H9 (cell line): ENCODE data around the gene POLR2A. TPM values are rescaled to one million over a fixed set of nuclear protein-coding genes. Genes with fewer than 3 reads are reported as not detected.
A peak's percentile ranks its signal among the peaks of the same experiment; 100 is the strongest.

Source experiments
- DNase-seq: peaks from one replicate; pipeline ENCODE4 v3.0.0-alpha.2; 2017
- H2AFZ ChIP-seq: one replicate; pipeline ENCODE4 v1.6.1; 2013; ENCODE audit warnings: mild to moderate bottlenecking, low read length, control low read depth, moderate library complexity
- H2AK5ac ChIP-seq: 2 replicates; pipeline ENCODE4 v1.6.1; 2013; ENCODE audit warnings: low read length, control low read depth, mixed read lengths; ENCODE audit not compliant: insufficient read length
- H2BK120ac ChIP-seq: one replicate; pipeline ENCODE4 v1.6.1; 2013; ENCODE audit warnings: low read depth, mild to moderate bottlenecking, low read length, control low read depth, inconsistent platforms; ENCODE audit not compliant: poor library complexity, severe bottlenecking
- H2BK12ac ChIP-seq: 2 replicates; pipeline ENCODE4 v1.6.1; 2013; ENCODE audit warnings: low read length, control low read depth, mixed read lengths, low read depth; ENCODE audit not compliant: insufficient read length
- H2BK15ac ChIP-seq: 2 replicates; pipeline ENCODE4 v1.6.1; 2013; ENCODE audit warnings: low read depth, low read length, control low read depth
- H2BK20ac ChIP-seq: one replicate; pipeline ENCODE4 v1.6.1; 2013; ENCODE audit warnings: low read depth, mild to moderate bottlenecking, low read length, control low read depth, inconsistent platforms; ENCODE audit not compliant: poor library complexity, severe bottlenecking
- H2BK5ac ChIP-seq: 2 replicates; pipeline ENCODE4 v1.6.1; 2013; ENCODE audit warnings: low read length, control low read depth, mixed read lengths; ENCODE audit not compliant: insufficient read length
- H3K14ac ChIP-seq: 2 replicates; pipeline ENCODE4 v1.6.1; 2013; ENCODE audit warnings: low read length, control low read depth; ENCODE audit not compliant: insufficient read depth
- H3K18ac ChIP-seq: 2 replicates; pipeline ENCODE4 v1.6.1; 2013; ENCODE audit warnings: low read depth, mild to moderate bottlenecking, mixed read lengths, low read length, control low read depth; ENCODE audit not compliant: insufficient read length
- H3K23ac ChIP-seq: 2 replicates; pipeline ENCODE4 v1.6.1; 2013; ENCODE audit warnings: low read length, control low read depth, mixed read lengths, low read depth; ENCODE audit not compliant: insufficient read length
- H3K23me2 ChIP-seq: 2 replicates; pipeline ENCODE4 v1.6.1; 2013; ENCODE audit warnings: low read depth, mild to moderate bottlenecking, mixed read lengths, low read length, control low read depth; ENCODE audit not compliant: insufficient read length, poor library complexity, severe bottlenecking
- H3K27ac ChIP-seq: 2 replicates; pipeline ENCODE4 v1.5.1; 2013; ENCODE audit warnings: low read length, control low read depth, mixed read lengths, low read depth; ENCODE audit not compliant: insufficient read length
- H3K27me3 ChIP-seq: 2 replicates; pipeline ENCODE4 v1.6.1; 2013; ENCODE audit warnings: low read length, control low read depth, inconsistent platforms; ENCODE audit not compliant: insufficient read depth
- H3K4ac ChIP-seq: 2 replicates; pipeline ENCODE4 v1.6.1; 2013; ENCODE audit warnings: low read depth, mild to moderate bottlenecking, control low read depth, inconsistent platforms, low read length, moderate library complexity
- H3K4me1 ChIP-seq: 2 replicates; pipeline ENCODE4 v1.6.1; 2013; ENCODE audit warnings: low read length, control low read depth, inconsistent platforms; ENCODE audit not compliant: insufficient read depth
- H3K4me2 ChIP-seq: 2 replicates; pipeline ENCODE4 v1.6.1; 2013; ENCODE audit warnings: low read length, control low read depth, mixed read lengths; ENCODE audit not compliant: insufficient read length, insufficient read depth
- H3K56ac ChIP-seq: 2 replicates; pipeline ENCODE4 v1.6.1; 2013; ENCODE audit warnings: low read depth, mild to moderate bottlenecking, mixed read lengths, low read length, control low read depth; ENCODE audit not compliant: insufficient read length
- H3K79me1 ChIP-seq: 2 replicates; pipeline ENCODE4 v1.6.1; 2013; ENCODE audit warnings: low read depth, mild to moderate bottlenecking, moderate library complexity, low read length, control low read depth, inconsistent platforms; ENCODE audit not compliant: insufficient read depth, poor library complexity, severe bottlenecking
- H3K79me2 ChIP-seq: 2 replicates; pipeline ENCODE4 v1.6.1; 2013; ENCODE audit warnings: low read length, control low read depth, inconsistent platforms; ENCODE audit not compliant: insufficient read depth
- H3K9ac ChIP-seq: 2 replicates; pipeline ENCODE4 v1.6.1; 2013; ENCODE audit warnings: low read length, control low read depth, mixed read lengths; ENCODE audit not compliant: insufficient read length; ENCODE audit errors: extremely low read depth
- H3K9me3 ChIP-seq: one replicate; pipeline ENCODE4 v1.6.1; 2013; ENCODE audit warnings: low read depth, low read length, inconsistent platforms; ENCODE audit not compliant: control insufficient read depth
- H3T11ph ChIP-seq: one replicate; pipeline ENCODE4 v1.6.1; 2013; ENCODE audit warnings: mild to moderate bottlenecking, low read length, control low read depth, inconsistent platforms
- H4K20me1 ChIP-seq: one replicate; pipeline ENCODE4 v1.6.1; 2013; ENCODE audit not compliant: control insufficient read depth, insufficient read length, insufficient read depth
- H4K5ac ChIP-seq: 2 replicates; pipeline ENCODE4 v1.6.1; 2013; ENCODE audit warnings: low read depth, mild to moderate bottlenecking, mixed read lengths, low read length, control low read depth; ENCODE audit not compliant: insufficient read length
- H4K8ac ChIP-seq: replicated peaks from 2 replicates; pipeline ENCODE4 v1.6.1; 2013; ENCODE audit warnings: low read length, control low read depth, mixed read lengths, low read depth; ENCODE audit not compliant: insufficient read length
- H4K91ac ChIP-seq: 2 replicates; pipeline ENCODE4 v1.6.1; 2013; ENCODE audit warnings: low read depth, mild to moderate bottlenecking, moderate library complexity, mixed read lengths, low read length, control low read depth; ENCODE audit not compliant: insufficient read length
- H3K27ac Mint-ChIP-seq, 3 experiments: 2 replicates in 2 of 3; 3 replicates in 1 of 3; pipeline ENCODE4 v1.8.0; 2020 to 2021; ENCODE audit warnings: mixed read lengths in 3 of 3, mild to moderate bottlenecking in 1 of 3, moderate library complexity in 1 of 3
- H3K27me3 Mint-ChIP-seq: 2 replicates; pipeline ENCODE4 v1.8.0; 2021; ENCODE audit warnings: low read depth, mild to moderate bottlenecking, moderate library complexity, mixed read lengths
- H3K36me3 Mint-ChIP-seq, 3 experiments: 2 replicates in 2 of 3; 3 replicates in 1 of 3; pipeline ENCODE4 v1.8.0; 2020 to 2021; ENCODE audit warnings: low read depth in 3 of 3, mixed read lengths in 3 of 3; ENCODE audit not compliant: insufficient read depth in 1 of 3
- H3K4me1 Mint-ChIP-seq, 2 experiments: 2 replicates each; pipeline ENCODE4 v1.8.0; 2020; ENCODE audit warnings: mixed read lengths in 2 of 2
- H3K4me3 Mint-ChIP-seq, 2 experiments: 2 replicates in 1 of 2; 3 replicates in 1 of 2; pipeline ENCODE4 v1.8.0; 2020 to 2021; ENCODE audit warnings: mild to moderate bottlenecking in 2 of 2, mixed read lengths in 2 of 2, moderate library complexity in 1 of 2
- H3K9me3 Mint-ChIP-seq, 2 experiments: 2 replicates in 1 of 2; 3 replicates in 1 of 2; pipeline ENCODE4 v1.8.0; 2020; ENCODE audit warnings: mild to moderate bottlenecking in 2 of 2, mixed read lengths in 2 of 2, moderate library complexity in 1 of 2
- WGBS: extraction: QIAGEN DNeasy Blood & Tissue Kit; methylation state at CpG from one replicate; pipeline ENCODE4 v1.1.7; 2013; ENCODE audit warnings: missing lambda C conversion rate, low lambda C conversion rate, mixed read lengths; ENCODE audit not compliant: insufficient read length; ENCODE audit errors: extremely low coverage; 5-methylcytosine and 5-hydroxymethylcytosine counted together
- total RNA-seq: library from RNA; stranded (reverse); gene quantifications from 2 replicates; pipeline ENCODE4 v1.2.1, GENCODE V29; 2021
- TF ChIP-seq, protein P1 (sequence below): fragments of 200-600 bp; sonication (generic); conservative IDR thresholded peaks from 3 replicates; pipeline ENCODE4 v1.8.0; 2021; ENCODE audit warnings: antibody characterized with exemption, mild to moderate bottlenecking

Gene POLR2A
- total RNA-seq, 1 experiment from 2014 or later: 153 TPM

DNA sequence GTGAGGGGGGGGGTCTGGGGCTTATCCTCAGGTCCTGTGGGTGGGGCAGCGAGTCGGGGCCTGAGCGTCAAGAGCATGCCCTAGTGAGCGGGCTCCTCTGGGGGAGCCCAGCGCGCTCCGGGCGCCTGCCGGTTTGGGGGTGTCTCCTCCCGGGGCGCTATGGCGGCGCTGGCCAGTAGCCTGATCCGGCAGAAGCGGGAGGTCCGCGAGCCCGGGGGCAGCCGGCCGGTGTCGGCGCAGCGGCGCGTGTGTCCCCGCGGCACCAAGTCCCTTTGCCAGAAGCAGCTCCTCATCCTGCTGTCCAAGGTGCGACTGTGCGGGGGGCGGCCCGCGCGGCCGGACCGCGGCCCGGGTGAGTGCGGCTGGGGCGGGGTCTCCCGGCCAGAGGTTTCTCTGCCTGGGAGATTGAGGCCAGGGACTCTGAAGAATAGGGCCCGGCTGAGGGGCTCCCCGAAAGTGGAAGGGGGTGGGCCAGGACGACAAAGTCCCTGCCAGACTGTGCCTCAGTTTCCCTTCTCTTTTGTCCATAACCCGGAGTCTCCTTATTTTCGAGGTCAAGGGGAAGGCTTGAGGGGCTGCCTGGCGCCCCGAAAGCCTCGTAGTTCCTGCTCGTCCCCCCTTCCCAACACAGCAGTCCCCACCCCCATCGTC is 44.6 kb upstream of the POLR2A start, which contains the start of gene FGF11:
TSS of gene FGF11 (plus strand) at position 51 of the 651 bp plus-strand sequence. CDS start at position 160, 109 bp downstream.
- Histone ChIP-seq H2AFZ (no peak within 1 kb of the TSS), H3K23me2 (peaks cover 33% of the 10 kb centered on the region), H3K27ac (peak within 1 kb of the TSS; percentile 1), H3K79me1 (no peaks in the 10 kb centered on the region), H3K9me3 (no peaks in the 10 kb centered on the region), H2BK12ac (no peak within 1 kb of the TSS), H3K4me1 (no peaks in the 10 kb centered on the region; the same call in 1 of the 2 replicates), H2BK15ac (no peak within 1 kb of the TSS), H3K23ac (no peak within 1 kb of the TSS), H3K18ac (no peak within 1 kb of the TSS), H3K4ac (no peak within 1 kb of the TSS), H3K9ac (peak within 1 kb of the TSS; percentile 73), H2BK120ac (no peak within 1 kb of the TSS), H3K14ac (no peak within 1 kb of the TSS), H4K20me1 (no peaks in the 10 kb centered on the region), H2AK5ac (no peak within 1 kb of the TSS), H3K27me3 (peaks cover 7% of the 10 kb centered on the region), H4K8ac (no peak within 1 kb of the TSS), H3K4me2 (peak within 1 kb of the TSS; percentile 60), H3T11ph (no peak within 1 kb of the TSS), H3K79me2 (no peaks in the 10 kb centered on the region), H4K91ac (no peak within 1 kb of the TSS), H4K5ac (peak within 1 kb of the TSS; percentile 53), H2BK5ac (no peak within 1 kb of the TSS), H2BK20ac (no peak within 1 kb of the TSS), H3K56ac (no peak within 1 kb of the TSS)
- WGBS: no CpG with 5 or more reads among the region's 50 CpGs
- no peak for DNase-seq
- H3K9me3 Mint-ChIP-seq: no peaks in the 10 kb centered on the region
- H3K27me3 Mint-ChIP-seq: peaks cover 32% of the 10 kb centered on the region
- peaks cover 34 to 42% of the 10 kb centered on the region in 2 experiments for H3K4me1 Mint-ChIP-seq
- TF ChIP-seq, protein P1, sequence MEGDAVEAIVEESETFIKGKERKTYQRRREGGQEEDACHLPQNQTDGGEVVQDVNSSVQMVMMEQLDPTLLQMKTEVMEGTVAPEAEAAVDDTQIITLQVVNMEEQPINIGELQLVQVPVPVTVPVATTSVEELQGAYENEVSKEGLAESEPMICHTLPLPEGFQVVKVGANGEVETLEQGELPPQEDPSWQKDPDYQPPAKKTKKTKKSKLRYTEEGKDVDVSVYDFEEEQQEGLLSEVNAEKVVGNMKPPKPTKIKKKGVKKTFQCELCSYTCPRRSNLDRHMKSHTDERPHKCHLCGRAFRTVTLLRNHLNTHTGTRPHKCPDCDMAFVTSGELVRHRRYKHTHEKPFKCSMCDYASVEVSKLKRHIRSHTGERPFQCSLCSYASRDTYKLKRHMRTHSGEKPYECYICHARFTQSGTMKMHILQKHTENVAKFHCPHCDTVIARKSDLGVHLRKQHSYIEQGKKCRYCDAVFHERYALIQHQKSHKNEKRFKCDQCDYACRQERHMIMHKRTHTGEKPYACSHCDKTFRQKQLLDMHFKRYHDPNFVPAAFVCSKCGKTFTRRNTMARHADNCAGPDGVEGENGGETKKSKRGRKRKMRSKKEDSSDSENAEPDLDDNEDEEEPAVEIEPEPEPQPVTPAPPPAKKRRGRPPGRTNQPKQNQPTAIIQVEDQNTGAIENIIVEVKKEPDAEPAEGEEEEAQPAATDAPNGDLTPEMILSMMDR: no peak
- peak within 1 kb of the TSS; percentile 93 to 98 for H3K4me3 Mint-ChIP-seq
- H3K36me3 Mint-ChIP-seq: peaks cover 0 to 13% (median 2%) of the 10 kb centered on the region in 3 experiments; a peak in 3 of 7 replicates
- peak within 1 kb of the TSS; percentile 97 to 99 (median 99) for H3K27ac Mint-ChIP-seq
